Upper lobe of right lung (tissue), 1 donor: ENCODE measurements around the gene NPFFR1. TPM values are rescaled to one million over a fixed set of nuclear protein-coding genes. Genes with fewer than 3 reads are reported as not detected.
"Not testable (repeated sequence)": the region's sequence is repeated elsewhere in the genome, so short reads cannot be mapped to it uniquely, and the experiment has no call there.

Experiments
- ATAC-seq: fragments of 200-7000 bp; cut with Tn5 transposase; one replicate; pipeline ENCODE4 v1.9.1; 2020; ENCODE audit warnings: mild to moderate bottlenecking, moderate library complexity
- DNase-seq: peaks from one replicate; pipeline ENCODE4 v3.0.0-alpha.2; 2020
- H3K27ac ChIP-seq: fragments of 200-600 bp; one replicate; pipeline ENCODE4 v1.8.0; 2022
- H3K27me3 ChIP-seq: fragments of 200-600 bp; one replicate; pipeline ENCODE4 v1.8.0; 2022; ENCODE audit warnings: mild to moderate bottlenecking
- H3K36me3 ChIP-seq: fragments of 200-600 bp; one replicate; pipeline ENCODE4 v1.8.0; 2022
- H3K4me1 ChIP-seq: fragments of 200-600 bp; one replicate; pipeline ENCODE4 v1.8.0; 2022
- H3K4me3 ChIP-seq: fragments of 200-600 bp; one replicate; pipeline ENCODE4 v1.8.0; 2022; ENCODE audit warnings: mild to moderate bottlenecking
- H3K9me3 ChIP-seq: fragments of 200-600 bp; one replicate; pipeline ENCODE4 v1.8.0; 2022
- intact Hi-C: fragments of 100-400 bp; cut with DNase I; formaldehyde crosslinking; loops from one replicate; pipeline ENCODE4 v1.11.0; 2022
- total RNA-seq: library from RNA; stranded (reverse); fragmentation: NEBNext Ultra II Directional; extraction: Animal tissue kit (Norgen Biotek cat#: 25700); gene quantifications from one replicate; pipeline ENCODE4 v1.2.1, GENCODE V29; 2021
- TF ChIP-seq, protein P1 (sequence below): fragments of 200-600 bp; IDR thresholded peaks from one replicate; pipeline ENCODE4 v1.8.0; 2022; ENCODE audit warnings: antibody characterized with exemption
- donor health status: DM: no; HTN: yes; CAD: no; lungs with severe emphysema.

Gene NPFFR1
- total RNA-seq, 1 donor from 2014 or later, result 1.1 TPM

DNA sequence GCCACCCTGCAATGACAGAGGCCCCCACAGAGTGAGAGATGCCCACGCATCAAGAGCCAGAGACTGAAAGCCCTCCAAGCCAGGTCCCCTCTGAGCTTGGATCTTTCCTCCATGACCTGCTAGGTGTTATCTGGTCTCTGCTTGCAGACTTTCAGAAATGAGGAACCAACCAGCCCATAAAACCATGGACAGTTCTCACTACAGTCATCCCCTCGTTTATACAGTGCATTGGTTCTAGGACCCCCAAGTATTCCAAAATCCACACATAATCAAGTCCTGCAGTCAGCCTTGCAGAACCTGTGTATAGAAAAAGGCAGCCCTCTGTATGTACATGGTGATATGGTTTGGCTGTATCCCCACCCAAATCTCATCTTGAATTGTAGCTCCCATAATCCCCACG lies 23.1 kb downstream of the NPFFR1 start:
- TF ChIP-seq, protein P1, sequence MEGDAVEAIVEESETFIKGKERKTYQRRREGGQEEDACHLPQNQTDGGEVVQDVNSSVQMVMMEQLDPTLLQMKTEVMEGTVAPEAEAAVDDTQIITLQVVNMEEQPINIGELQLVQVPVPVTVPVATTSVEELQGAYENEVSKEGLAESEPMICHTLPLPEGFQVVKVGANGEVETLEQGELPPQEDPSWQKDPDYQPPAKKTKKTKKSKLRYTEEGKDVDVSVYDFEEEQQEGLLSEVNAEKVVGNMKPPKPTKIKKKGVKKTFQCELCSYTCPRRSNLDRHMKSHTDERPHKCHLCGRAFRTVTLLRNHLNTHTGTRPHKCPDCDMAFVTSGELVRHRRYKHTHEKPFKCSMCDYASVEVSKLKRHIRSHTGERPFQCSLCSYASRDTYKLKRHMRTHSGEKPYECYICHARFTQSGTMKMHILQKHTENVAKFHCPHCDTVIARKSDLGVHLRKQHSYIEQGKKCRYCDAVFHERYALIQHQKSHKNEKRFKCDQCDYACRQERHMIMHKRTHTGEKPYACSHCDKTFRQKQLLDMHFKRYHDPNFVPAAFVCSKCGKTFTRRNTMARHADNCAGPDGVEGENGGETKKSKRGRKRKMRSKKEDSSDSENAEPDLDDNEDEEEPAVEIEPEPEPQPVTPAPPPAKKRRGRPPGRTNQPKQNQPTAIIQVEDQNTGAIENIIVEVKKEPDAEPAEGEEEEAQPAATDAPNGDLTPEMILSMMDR, result no peak
- Histone ChIP-seq H3K27me3 (peaks cover 6% of the 10 kb centered on the region), H3K4me3 (no peak overlapping the region), H3K36me3 (no peaks in the 10 kb centered on the region), H3K4me1 (peaks cover under 1% of the 10 kb centered on the region), H3K27ac (no peak overlapping the region), H3K9me3 (no peaks in the 10 kb centered on the region)
- DNase-seq (no peak), ATAC-seq (no peak)
- intact Hi-C loops, result no loop called here

DNA sequence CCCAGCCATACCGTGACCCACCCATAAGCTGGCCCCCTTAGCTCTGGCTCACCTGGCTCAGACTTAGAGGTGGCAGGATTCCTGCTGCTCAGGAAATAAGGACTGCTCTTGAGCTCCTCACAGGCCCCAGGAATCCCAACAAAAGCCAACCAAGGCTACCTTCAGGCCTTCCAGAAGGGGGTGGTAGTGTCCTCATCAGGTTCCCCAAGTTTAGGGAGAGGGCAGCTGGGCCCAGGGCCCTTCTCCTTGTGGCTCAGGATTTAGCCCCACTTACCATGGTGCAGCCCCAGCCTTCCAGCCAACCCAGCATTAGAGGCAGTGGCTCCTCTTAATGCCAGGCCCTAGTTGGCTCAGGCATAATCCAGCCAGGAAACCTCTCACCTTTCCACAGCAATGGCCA lies 23.5 kb downstream of the NPFFR1 start:
- Histone ChIP-seq H3K4me1 (peaks cover 5% of the 10 kb centered on the region), H3K27me3 (peaks cover 11% of the 10 kb centered on the region), H3K36me3 (no peaks in the 10 kb centered on the region), H3K4me3 (no peak overlapping the region), H3K9me3 (no peaks in the 10 kb centered on the region), H3K27ac (no peak overlapping the region)
- DNase-seq, result no peak
- ATAC-seq, result no peak
- TF ChIP-seq, protein P1, result no peak
- intact Hi-C loops, result no loop called here

DNA sequence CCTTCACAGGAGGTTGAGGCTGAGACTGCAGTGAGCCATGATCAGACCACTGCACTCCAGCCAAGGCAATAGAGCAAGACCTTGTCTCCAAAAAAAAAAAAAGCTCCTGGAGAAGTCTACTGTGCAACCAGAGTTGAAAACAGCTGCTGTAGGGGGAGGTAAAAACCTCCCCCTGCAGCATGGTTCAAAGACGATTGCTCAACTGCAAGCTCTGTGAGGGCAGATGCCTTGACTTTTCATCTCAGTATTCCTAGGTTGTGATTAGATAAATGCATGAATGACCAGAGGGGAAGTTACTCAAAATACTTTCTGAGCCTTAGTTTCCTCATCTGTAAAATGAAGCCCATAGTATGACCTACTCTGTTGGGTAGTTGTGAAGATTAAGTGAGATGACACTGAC lies 25.6 kb downstream of the NPFFR1 start:
- Histone ChIP-seq H3K4me1 (peaks cover 7% of the 10 kb centered on the region), H3K4me3 (no peak overlapping the region), H3K27ac (no peak overlapping the region), H3K9me3 (no peaks in the 10 kb centered on the region), H3K36me3 (no peaks in the 10 kb centered on the region), H3K27me3 (peaks cover 27% of the 10 kb centered on the region)
- DNase-seq (no peak), ATAC-seq (no peak)
- intact Hi-C loops, result no loop called here
- TF ChIP-seq, protein P1, result no peak

DNA sequence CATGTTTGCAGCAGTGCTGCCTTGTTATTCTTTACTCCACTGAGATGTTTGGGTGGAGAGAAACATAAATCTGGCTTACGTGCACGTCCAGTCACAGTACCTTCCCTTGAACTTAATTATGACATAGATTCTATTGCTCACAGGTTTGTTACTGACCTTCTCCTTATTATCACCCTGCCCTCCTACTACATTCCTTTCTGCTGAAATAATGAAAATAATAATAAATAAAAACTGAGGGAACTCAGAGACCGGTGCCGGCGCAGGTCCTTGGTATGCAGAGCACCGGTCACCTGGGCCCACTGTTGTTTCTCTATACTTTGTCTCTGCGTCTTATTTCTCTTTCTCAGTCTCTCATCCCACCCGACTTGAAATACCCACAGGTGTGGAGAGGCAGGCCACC lies 26.0 kb downstream of the NPFFR1 start:
- not testable (repeated sequence) for H3K4me3 ChIP-seq

DNA sequence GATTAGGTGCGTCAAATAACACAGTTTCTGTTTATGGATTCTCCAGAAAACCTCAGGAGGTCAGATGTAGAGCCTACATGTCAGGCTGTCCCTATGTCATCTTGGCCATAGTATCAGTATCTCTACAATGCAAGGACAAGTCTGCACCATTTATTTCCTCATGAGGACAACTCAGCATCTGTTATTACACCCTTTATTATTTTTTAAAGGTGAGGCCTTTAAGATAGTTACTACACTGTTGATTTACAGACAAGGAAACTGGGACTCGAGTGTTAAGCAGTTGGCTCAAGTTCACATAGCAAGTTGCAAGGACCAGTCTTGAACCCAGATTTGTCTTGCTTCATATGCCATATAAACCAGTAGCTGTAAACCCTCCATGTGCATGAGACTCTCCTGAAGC lies 27.3 kb downstream of the NPFFR1 start:
- no peak for ATAC-seq
- H3K4me1 ChIP-seq, result peaks cover 7% of the 10 kb centered on the region
- no peaks in the 10 kb centered on the region for H3K9me3 ChIP-seq
- no peaks in the 10 kb centered on the region for H3K36me3 ChIP-seq
- DNase-seq, result no peak
- H3K4me3 ChIP-seq, result no peak overlapping the region
- intact Hi-C loops, result no loop called here
- peaks cover 27% of the 10 kb centered on the region for H3K27me3 ChIP-seq
- no peak overlapping the region for H3K27ac ChIP-seq
- TF ChIP-seq, protein P1, result no peak

More for the DNA sequence above, 26.0 kb downstream of the NPFFR1 start:
- DNase-seq, H3K27ac ChIP-seq, intact Hi-C loops, ATAC-seq, H3K36me3 ChIP-seq, H3K9me3 ChIP-seq, H3K4me1 ChIP-seq: not testable (repeated sequence)
- peaks cover 27% of the 10 kb centered on the region for H3K27me3 ChIP-seq

DNA sequence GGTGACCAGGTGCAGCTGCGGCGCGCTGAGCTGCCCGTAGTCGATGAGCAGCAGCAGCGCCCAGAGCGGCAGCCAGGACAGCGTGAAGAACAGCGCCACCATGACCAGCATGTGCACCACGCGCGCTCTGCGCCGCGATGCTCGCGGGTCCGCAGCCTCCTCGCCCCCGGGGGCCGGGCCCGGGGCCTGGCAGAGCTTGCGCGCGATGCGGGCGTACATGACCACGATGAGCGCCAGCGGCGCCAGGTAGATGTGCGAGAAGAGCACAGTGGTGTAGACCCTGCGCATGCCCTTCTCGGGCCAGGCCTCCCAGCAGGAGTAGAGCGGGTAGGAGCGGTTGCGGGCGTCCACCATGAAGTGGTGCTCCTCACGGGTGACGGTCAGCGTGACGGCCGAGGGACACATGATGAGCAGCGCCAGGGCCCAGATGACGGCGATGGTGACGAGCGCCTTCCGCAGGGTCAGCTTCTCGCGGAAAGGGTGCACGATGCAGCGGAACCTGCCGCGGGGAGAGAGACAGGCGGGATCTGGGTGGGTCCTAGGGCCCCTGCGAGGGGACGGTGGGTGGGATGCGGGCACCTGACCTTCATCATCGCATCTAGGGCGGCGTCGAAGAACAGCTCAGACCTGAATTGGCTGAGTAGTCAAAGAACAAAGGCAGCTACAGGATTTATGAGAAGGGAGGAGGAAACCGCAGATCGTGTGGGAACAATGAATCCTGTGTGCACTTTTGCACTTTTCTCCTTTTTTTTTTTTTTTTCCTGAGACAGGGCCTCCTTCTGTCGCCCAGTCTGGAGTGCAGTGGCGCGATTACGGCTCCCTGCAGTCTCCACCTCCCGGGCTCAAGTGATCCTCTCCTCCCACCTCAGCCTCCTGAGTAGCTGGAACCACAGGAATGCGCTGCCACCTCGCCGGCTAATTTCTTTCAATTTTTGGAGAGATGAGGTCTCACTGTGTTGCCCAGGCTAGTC lies 28.2 kb downstream of the NPFFR1 start:
- H3K27ac ChIP-seq, result no peak overlapping the region
- H3K4me1 ChIP-seq, result peaks cover 7% of the 10 kb centered on the region
- no peaks in the 10 kb centered on the region for H3K9me3 ChIP-seq
- H3K27me3 ChIP-seq, result peaks cover 27% of the 10 kb centered on the region
- TF ChIP-seq, protein P1, result no peak
- intact Hi-C loops, result no loop called here
- peak overlapping the region; percentile 16 for H3K4me3 ChIP-seq
- DNase-seq (no peak), ATAC-seq (peak; percentile 72)
- H3K36me3 ChIP-seq, result no peaks in the 10 kb centered on the region
